ENCODE data around the gene PLXNA2.

GRCh38 chr1:208240662-208241355 is 3.4 kb downstream of the PLXNA2 start:
- TF ChIP-seq CSDC2 (CRISPR knock-in tag; IDR thresholded peaks at IDR 0.05) (no peak), PATZ1 (CRISPR knock-in tag; IDR thresholded peaks at IDR 0.05; ENCODE audit: borderline replicate concordance) (no peak), SNAI2 (CRISPR knock-in tag; IDR thresholded peaks at IDR 0.05) (no peak), ZFP30 (CRISPR knock-in tag; IDR thresholded peaks at IDR 0.05) (no peak), CREB5 (CRISPR knock-in tag; IDR thresholded peaks at IDR 0.05; ENCODE audit: low read depth) (no peak), ARNTL (CRISPR knock-in tag; IDR thresholded peaks at IDR 0.05; ENCODE audit: borderline replicate concordance, low read depth) (no peak), POU6F1 (CRISPR knock-in tag; IDR thresholded peaks at IDR 0.05; ENCODE audit: borderline replicate concordance, low read depth) (no peak), OSR1 (CRISPR knock-in tag; IDR thresholded peaks at IDR 0.05) (no peak), ZC3H10 (CRISPR knock-in tag; IDR thresholded peaks at IDR 0.05) (no peak), RARB (CRISPR knock-in tag; IDR thresholded peaks at IDR 0.05) (no peak)
